ENCODE measurements around the gene KCNN4. TPM values are rescaled to one million over a fixed set of nuclear protein-coding genes. Genes with fewer than 3 reads are reported as not detected.

The KCNN4 gene
- total and polyA plus RNA-seq, 4 donors, result 2.4 to 31.7 (median 12.7) TPM

DNA sequence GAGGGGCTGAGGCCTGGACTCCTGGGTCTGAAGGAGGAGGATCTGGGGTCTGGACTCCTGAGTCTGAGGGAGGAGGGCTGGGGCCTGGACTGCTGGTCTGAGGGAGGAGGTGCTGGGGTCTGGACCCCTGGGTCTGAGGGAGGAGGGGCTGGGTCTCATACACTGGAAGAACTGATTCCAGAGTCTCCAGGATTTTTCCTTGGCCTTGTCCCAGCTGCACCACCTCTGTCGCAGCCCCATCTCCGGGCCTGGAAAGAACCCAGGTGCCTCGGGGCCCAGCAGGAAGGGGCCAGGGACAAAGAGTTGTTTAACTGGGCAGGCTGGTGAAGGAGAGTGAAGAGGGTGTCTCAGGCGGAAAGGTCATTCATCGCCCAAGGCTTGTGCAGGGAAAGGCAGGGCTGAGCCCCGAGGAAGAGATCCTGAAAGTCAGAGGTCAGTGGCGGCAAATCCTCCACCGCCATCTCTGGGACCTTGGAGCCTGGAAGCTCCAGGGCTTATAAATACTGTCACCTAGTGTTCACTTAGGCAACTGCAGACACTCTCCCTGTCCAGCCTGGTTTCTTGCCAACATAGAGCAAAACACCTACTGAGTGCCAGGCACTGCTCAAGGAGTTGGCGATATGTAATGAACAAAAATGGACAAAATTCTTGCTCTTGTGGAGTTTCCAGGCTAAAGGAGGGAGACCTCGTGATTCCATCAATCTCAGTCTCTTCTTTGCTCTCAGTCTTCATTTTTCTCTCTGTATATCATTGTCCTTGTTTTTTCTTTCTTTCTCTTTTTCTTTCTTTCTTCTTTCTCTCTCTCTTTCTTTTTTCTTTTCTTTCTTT is 4.4 kb upstream of the KCNN4 start:
- peak; percentile 51 to 66 (median 66) for DNase-seq
- H3K9me3 ChIP-seq (ENCODE audit: control insufficient read depth in 4 of 4, insufficient read depth in 3 of 4, low read length in 3 of 4), result peaks cover 0 to 3% (median 0%) of the 10 kb centered on the region in 4 donors

DNA sequence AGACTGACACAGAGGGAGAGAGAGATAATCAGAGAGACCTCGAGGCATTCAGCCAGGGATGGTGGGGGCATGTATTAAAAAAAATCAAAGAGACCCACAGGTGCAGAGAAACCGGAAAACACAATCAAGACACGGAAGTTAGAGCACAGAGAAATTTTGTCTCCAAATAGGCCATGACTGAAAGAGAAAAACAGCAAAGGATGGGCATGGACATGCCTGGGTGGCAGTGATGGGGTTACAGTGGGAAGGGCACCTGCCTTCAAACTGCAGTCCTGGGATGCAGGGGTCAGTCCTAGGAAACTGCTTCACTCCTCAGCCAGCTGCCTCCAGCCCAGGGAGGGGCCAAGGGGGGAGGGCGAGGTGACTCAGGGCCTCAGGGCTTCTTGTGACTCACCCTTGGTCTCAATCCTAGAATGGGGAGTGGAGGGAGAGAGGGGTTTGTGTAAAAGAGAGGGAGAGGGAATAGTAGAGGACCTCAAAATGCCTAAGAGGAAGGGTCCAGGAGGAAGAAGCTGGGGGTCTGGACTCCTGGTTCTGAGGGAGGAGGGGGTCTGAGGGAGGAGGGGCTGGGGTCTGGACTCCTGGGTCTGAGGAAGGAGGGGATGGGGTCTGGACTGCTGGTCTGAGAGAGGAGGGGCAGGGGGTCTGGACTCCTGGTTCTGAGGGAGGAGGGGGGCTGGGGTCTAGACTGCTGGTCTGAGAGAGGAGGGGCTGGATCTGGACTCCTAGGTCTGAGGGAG is 3.6 kb upstream of the KCNN4 start:
- H3K4me1 ChIP-seq (ENCODE audit: control insufficient read depth in 5 of 5, insufficient read depth in 5 of 5, low read length in 5 of 5), result peaks cover 0 to 8% (median 0%) of the 10 kb centered on the region in 5 donors
- WGBS, 2 donors, result 63 to 68% methylated on average over 4 of the region's 4 CpGs

More for the DNA sequence above, 4.4 kb upstream of the KCNN4 start:
- Histone ChIP-seq H3K27me3 (ENCODE audit: control insufficient read depth in 3 of 3, insufficient read depth in 3 of 3, low read length in 2 of 3) (no peaks in the 10 kb centered on the region), H3K9ac (ENCODE audit: insufficient read depth in 1 of 2, low read length in 2 of 2) (no peak overlapping the region), H3K36me3 (ENCODE audit: control insufficient read depth in 4 of 4, insufficient read depth in 4 of 4, low read length in 4 of 4) (no peaks in the 10 kb centered on the region), H3K4me3 (no peak overlapping the region), H3K27ac (ENCODE audit: low read depth in 1 of 2, low read length in 1 of 2) (no peak overlapping the region), H3K4me1 (ENCODE audit: control insufficient read depth in 5 of 5, insufficient read depth in 5 of 5, low read length in 5 of 5) (peaks cover 0 to 7% (median 0%) of the 10 kb centered on the region in 5 donors)
- peak; percentile 77 for ATAC-seq (ENCODE audit: insufficient read depth, low FRiP score)
- 15 to 22% methylated on average over 10 of the region's 10 CpGs for WGBS, 2 donors
- TF ChIP-seq, protein P1, sequence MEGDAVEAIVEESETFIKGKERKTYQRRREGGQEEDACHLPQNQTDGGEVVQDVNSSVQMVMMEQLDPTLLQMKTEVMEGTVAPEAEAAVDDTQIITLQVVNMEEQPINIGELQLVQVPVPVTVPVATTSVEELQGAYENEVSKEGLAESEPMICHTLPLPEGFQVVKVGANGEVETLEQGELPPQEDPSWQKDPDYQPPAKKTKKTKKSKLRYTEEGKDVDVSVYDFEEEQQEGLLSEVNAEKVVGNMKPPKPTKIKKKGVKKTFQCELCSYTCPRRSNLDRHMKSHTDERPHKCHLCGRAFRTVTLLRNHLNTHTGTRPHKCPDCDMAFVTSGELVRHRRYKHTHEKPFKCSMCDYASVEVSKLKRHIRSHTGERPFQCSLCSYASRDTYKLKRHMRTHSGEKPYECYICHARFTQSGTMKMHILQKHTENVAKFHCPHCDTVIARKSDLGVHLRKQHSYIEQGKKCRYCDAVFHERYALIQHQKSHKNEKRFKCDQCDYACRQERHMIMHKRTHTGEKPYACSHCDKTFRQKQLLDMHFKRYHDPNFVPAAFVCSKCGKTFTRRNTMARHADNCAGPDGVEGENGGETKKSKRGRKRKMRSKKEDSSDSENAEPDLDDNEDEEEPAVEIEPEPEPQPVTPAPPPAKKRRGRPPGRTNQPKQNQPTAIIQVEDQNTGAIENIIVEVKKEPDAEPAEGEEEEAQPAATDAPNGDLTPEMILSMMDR (IDR thresholded peaks at IDR 0.05; ENCODE audit: control extremely low read depth, extremely low read depth), result peak; percentile 98

GRCh38 chr19:43783636-43784035 is 2.9 kb upstream of the KCNN4 start:
- Histone ChIP-seq H3K36me3 (ENCODE audit: control insufficient read depth in 4 of 4, insufficient read depth in 4 of 4, low read length in 4 of 4) (no peaks in the 10 kb centered on the region), H3K9me3 (ENCODE audit: control insufficient read depth in 4 of 4, insufficient read depth in 3 of 4, low read length in 3 of 4) (peaks cover 0 to 3% (median 0%) of the 10 kb centered on the region in 4 donors), H3K27ac (ENCODE audit: low read depth in 1 of 2, low read length in 1 of 2) (no peak overlapping the region), H3K4me1 (ENCODE audit: control insufficient read depth in 5 of 5, insufficient read depth in 5 of 5, low read length in 5 of 5) (peaks cover 0 to 14% (median 0%) of the 10 kb centered on the region in 5 donors), H3K4me3 (no peak overlapping the region), H3K9ac (ENCODE audit: insufficient read depth in 1 of 2, low read length in 2 of 2) (no peak overlapping the region), H3K27me3 (ENCODE audit: control insufficient read depth in 3 of 3, insufficient read depth in 3 of 3, low read length in 2 of 3) (no peaks in the 10 kb centered on the region)
- ATAC-seq (ENCODE audit: insufficient read depth, low FRiP score) (no peak), DNase-seq (no peak)
- 90 to 94% methylated on average over 8 of the region's 8 CpGs for WGBS, 2 donors
- TF ChIP-seq, protein P1 (IDR thresholded peaks at IDR 0.05; ENCODE audit: control extremely low read depth, extremely low read depth), result no peak

More for the DNA sequence above, 3.6 kb upstream of the KCNN4 start:
- Histone ChIP-seq H3K4me3 (no peak overlapping the region), H3K9ac (ENCODE audit: insufficient read depth in 1 of 2, low read length in 2 of 2) (no peak overlapping the region), H3K27ac (ENCODE audit: low read depth in 1 of 2, low read length in 1 of 2) (no peak overlapping the region), H3K27me3 (ENCODE audit: control insufficient read depth in 3 of 3, insufficient read depth in 3 of 3, low read length in 2 of 3) (no peaks in the 10 kb centered on the region), H3K36me3 (ENCODE audit: control insufficient read depth in 4 of 4, insufficient read depth in 4 of 4, low read length in 4 of 4) (no peaks in the 10 kb centered on the region), H3K9me3 (ENCODE audit: control insufficient read depth in 4 of 4, insufficient read depth in 3 of 4, low read length in 3 of 4) (peaks cover 0 to 3% (median 0%) of the 10 kb centered on the region in 4 donors)
- TF ChIP-seq, protein P1 (IDR thresholded peaks at IDR 0.05; ENCODE audit: control extremely low read depth, extremely low read depth), result no peak
- DNase-seq (no peak), ATAC-seq (ENCODE audit: insufficient read depth, low FRiP score) (no peak)
